Spleen (tissue), 11 donors: ENCODE measurements around the gene TMEM131L. TPM values are rescaled to one million over a fixed set of nuclear protein-coding genes. Genes with fewer than 3 reads are reported as not detected.

Source experiments
- DNase-seq: peaks from one replicate; pipeline ENCODE4 v3.0.0-alpha.2; 2020
- H3K27ac ChIP-seq, 8 donors: fragments of 200-600 bp; sonication (generic) in 7 of 8; 1 replicate in 4 of 8; 2 replicates in 4 of 8; pipeline versions ENCODE4 v1.5.0 to v1.8.0; 2016 to 2021; ENCODE audit warnings: inconsistent platforms in 4 of 8, mild to moderate bottlenecking in 4 of 8, moderate library complexity in 1 of 8
- H3K27me3 ChIP-seq, 7 donors: fragments of 200-600 bp; sonication (generic) in 6 of 7; replicated peaks in 1 of 7; 1 replicate in 4 of 7; 2 replicates in 3 of 7; pipeline versions ENCODE4 v1.5.0 to v1.8.0; 2016 to 2021; ENCODE audit warnings: inconsistent platforms in 3 of 7, mild to moderate bottlenecking in 1 of 7
- H3K36me3 ChIP-seq, 6 donors: fragments of 200-600 bp; sonication (generic) in 5 of 6; 1 replicate in 4 of 6; 2 replicates in 2 of 6; pipeline versions ENCODE4 v1.5.0 to v1.8.0; 2016 to 2021; ENCODE audit warnings: inconsistent platforms in 2 of 6
- H3K4me1 ChIP-seq, 6 donors: fragments of 200-600 bp; sonication (generic) in 5 of 6; 1 replicate in 3 of 6; 2 replicates in 3 of 6; pipeline versions ENCODE4 v1.5.0 to v1.8.0; 2016 to 2021; ENCODE audit warnings: inconsistent platforms in 3 of 6
- H3K4me3 ChIP-seq, 8 donors: fragments of 200-600 bp; sonication (generic) in 7 of 8; 1 replicate in 4 of 8; 2 replicates in 4 of 8; pipeline versions ENCODE4 v1.5.0 to v1.8.0; 2016 to 2021; ENCODE audit warnings: inconsistent platforms in 4 of 8, mild to moderate bottlenecking in 4 of 8, moderate library complexity in 2 of 8
- H3K9me3 ChIP-seq, 8 donors: fragments of 200-600 bp; sonication (generic) in 7 of 8; 1 replicate in 4 of 8; 2 replicates in 4 of 8; pipeline versions ENCODE4 v1.5.0 to v1.8.0; 2016 to 2021; ENCODE audit warnings: inconsistent platforms in 4 of 8
- CTCF ChIP-seq, 11 experiments: fragments of 200-600 bp in 7 of 11; fragments of 450-650 bp in 4 of 11; sonication (generic) in 4 of 11; IDR thresholded peaks in 8 of 11; conservative IDR thresholded peaks in 3 of 11; 1 replicate in 7 of 11; 2 replicates in 4 of 11; pipeline versions ENCODE4 v1.4.0 to v1.8.0; 2016 to 2021; ENCODE audit warnings: antibody characterized with exemption in 11 of 11, inconsistent platforms in 4 of 11, mild to moderate bottlenecking in 1 of 11
- POLR2A ChIP-seq, 3 donors: fragments of 450-650 bp; IDR thresholded peaks; one replicate each; pipeline ENCODE4 v1.5.1; 2017; ENCODE audit warnings: antibody characterized with exemption in 3 of 3, mild to moderate bottlenecking in 1 of 3
- POLR2AphosphoS5 ChIP-seq, 3 donors: sonication (generic); formaldehyde crosslinking; IDR thresholded peaks; one replicate each; pipeline ENCODE4 v1.5.1; 2017; ENCODE audit warnings: antibody characterized with exemption in 3 of 3
- WGBS, 5 donors: extraction: QIAGEN DNeasy Blood & Tissue Kit in 3 of 5; methylation state at CpG; one replicate each; pipeline versions ENCODE4 v1.1.5 to v1.1.7; 2013 to 2018; 5-methylcytosine and 5-hydroxymethylcytosine counted together
- intact Hi-C: fragments of 100-400 bp; cut with DNase I; formaldehyde crosslinking; loops from one replicate; pipeline ENCODE4 v1.15.0; 2023; ENCODE audit warnings: low total_unique reads
- polyA plus RNA-seq, 3 donors: library from polyadenylated mRNA; stranded (reverse); fragments of 200-250 nt; gene quantifications; one replicate each; pipeline ENCODE4 v1.2.1, GENCODE V29; 2013
- total RNA-seq, 7 donors: library from RNA; depleted of rRNA in 3 of 7; stranded (reverse); fragments of >200 nt in 3 of 7; fragmentation: NEBNext Ultra II Directional in 4 of 7; extraction: Animal tissue kit (Norgen Biotek cat#: 25700) in 4 of 7; gene quantifications; one replicate each; pipeline versions ENCODE4 v1.1.0 to v1.2.1, GENCODE V29; 2016 to 2021
- donor health status: healthy with polysubstance abuse.
- donor health status: DM: no; HTN: no; CAD: no; lungs with moderate emphysema.
- donor health status: DM: no; HTN: no; CAD: no.
- donor health status: Bipolar disorder and iron deficiency.
- donor health status: healthy.
- donor health status: DM: no; HTN: no; CAD: no.
- donor health status: DM: yes; HTN: yes; CAD: no.

TMEM131L gene
- total and polyA plus RNA-seq, 10 donors: 20.9 to 105 (median 80.1) TPM

- intact Hi-C loops: loop anchor here (10.0 kb wide), 1 partner anchor 78 kb away; no protein-coding TSS in a partner anchor
- Histone ChIP-seq H3K4me3 (no peak overlapping the region), H3K4me1 (peaks cover 13 to 88% (median 52%) of the 10 kb centered on the region in 6 donors), H3K36me3 (peaks cover 0 to 53% (median 8%) of the 10 kb centered on the region in 6 donors), H3K27ac (peak overlapping the region in 6 of 8 donors; percentile 1 to 53 (median 30)), H3K9me3 (no peaks in the 10 kb centered on the region), H3K27me3 (no peaks in the 10 kb centered on the region)
- DNase-seq: no peak
- TF ChIP-seq POLR2A (IDR thresholded peaks at IDR 0.05): no peak
- no peak for TF ChIP-seq POLR2AphosphoS5 (IDR thresholded peaks at IDR 0.05)
- no peak for TF ChIP-seq CTCF (IDR thresholded peaks at IDR 0.05 in 8 of 11, conservative IDR thresholded peaks at IDR 0.05 in 3 of 11)
- WGBS, 5 donors: 80 to 92% (median 89%) methylated on average over 3 of the region's 3 CpGs
These were observed 46.9 kb downstream of the TMEM131L start for GRCh38 chr4:153512952-153513500.

GRCh38 chr4:153513596-153513995 lies 47.4 kb downstream of the TMEM131L start:
- no peak for DNase-seq
- Histone ChIP-seq H3K9me3 (no peaks in the 10 kb centered on the region), H3K4me1 (peaks cover 17 to 88% (median 58%) of the 10 kb centered on the region in 6 donors), H3K27me3 (no peaks in the 10 kb centered on the region), H3K36me3 (peaks cover 0 to 51% (median 8%) of the 10 kb centered on the region in 6 donors), H3K4me3 (no peak overlapping the region), H3K27ac (peak overlapping the region in 6 of 8 donors; percentile 3 to 53 (median 32))
- 28 to 70% (median 59%) methylated on average over 1 of the region's 1 CpG for WGBS, 5 donors
- TF ChIP-seq POLR2AphosphoS5 (IDR thresholded peaks at IDR 0.05) (no peak), CTCF (IDR thresholded peaks at IDR 0.05 in 8 of 11, conservative IDR thresholded peaks at IDR 0.05 in 3 of 11) (no peak), POLR2A (IDR thresholded peaks at IDR 0.05) (no peak)
- intact Hi-C loops: loop anchor here (10.0 kb wide), 1 partner anchor 79 kb away; no protein-coding TSS in a partner anchor

GRCh38 chr4:153514001-153514526 lies 47.9 kb downstream of the TMEM131L start:
- no peaks in the 10 kb centered on the region for H3K27me3 ChIP-seq
- intact Hi-C loops: loop anchor here (10.0 kb wide), 1 partner anchor 79 kb away; no protein-coding TSS in a partner anchor
- H3K9me3 ChIP-seq: no peaks in the 10 kb centered on the region
- 73 to 92% (median 79%) methylated on average over 3 of the region's 3 CpGs for WGBS, 5 donors
- peaks cover 22 to 89% (median 63%) of the 10 kb centered on the region in 6 donors for H3K4me1 ChIP-seq
- DNase-seq: no peak
- peaks cover 0 to 46% (median 6%) of the 10 kb centered on the region in 6 donors for H3K36me3 ChIP-seq
- TF ChIP-seq CTCF (IDR thresholded peaks at IDR 0.05 in 8 of 11, conservative IDR thresholded peaks at IDR 0.05 in 3 of 11) (no peak), POLR2AphosphoS5 (IDR thresholded peaks at IDR 0.05) (no peak)
- H3K27ac ChIP-seq: peak overlapping the region in 5 of 8 donors; percentile 30 to 62 (median 53)
- H3K4me3 ChIP-seq: no peak overlapping the region
